K562 (cell line): ENCODE data around the gene IPP. TPM values are rescaled to one million over a fixed set of nuclear protein-coding genes. Genes with fewer than 3 reads are reported as not detected.

Experiments
- ARID4B ChIP-seq: sonication (generic); formaldehyde crosslinking; IDR thresholded peaks from 2 replicates; pipeline ENCODE4 v1.8.0; 2022; ENCODE audit warnings: mild to moderate bottlenecking, missing genetic modification reagents
- ATF4 ChIP-seq: fragments of 450-650 bp; formaldehyde crosslinking; IDR thresholded peaks from 2 replicates; pipeline ENCODE4 v1.4.0; 2022; ENCODE audit warnings: mild to moderate bottlenecking, moderate library complexity
- CREB1 ChIP-seq, 2 experiments: sonication (generic) in 1 of 2; formaldehyde crosslinking in 1 of 2; IDR thresholded peaks; 2 replicates each; pipeline versions ENCODE4 v1.6.1 to v1.8.0; 2012 to 2022; ENCODE audit warnings: inconsistent platforms in 1 of 2, mild to moderate bottlenecking in 1 of 2, missing genetic modification reagents in 1 of 2, moderate library complexity in 1 of 2
- HIVEP1 ChIP-seq: fragments of 250-450 bp; sonication (Bioruptor Pico); IDR thresholded peaks from 2 replicates; pipeline ENCODE4 v1.4.0; 2020; ENCODE audit warnings: mild to moderate bottlenecking
- HOMEZ ChIP-seq: fragments of 250-450 bp; sonication (Bioruptor Pico); IDR thresholded peaks from 2 replicates; pipeline ENCODE4 v1.4.0; 2020; ENCODE audit warnings: mild to moderate bottlenecking, moderate library complexity
- HSF4 ChIP-seq: fragments of 250-450 bp; sonication (Bioruptor Pico); IDR thresholded peaks from 2 replicates; pipeline ENCODE4 v2.1.2; 2022; ENCODE audit warnings: mild to moderate bottlenecking, moderate library complexity, borderline replicate concordance
- KAT7 ChIP-seq: sonication (generic); formaldehyde crosslinking; IDR thresholded peaks from 2 replicates; pipeline ENCODE4 v1.8.0; 2022; ENCODE audit warnings: missing genetic modification reagents, mild to moderate bottlenecking, borderline replicate concordance
- MYBL2 ChIP-seq, 2 experiments: fragments of 450-650 bp in 1 of 2; sonication (generic) in 1 of 2; formaldehyde crosslinking in 1 of 2; IDR thresholded peaks; 2 replicates each; pipeline versions ENCODE4 v1.6.1 to v1.8.1; 2017 to 2022; ENCODE audit warnings: borderline replicate concordance in 1 of 2, inconsistent platforms in 1 of 2, low read depth in 1 of 2, mild to moderate bottlenecking in 1 of 2, missing genetic modification reagents in 1 of 2, moderate library complexity in 1 of 2
- PRPF4 ChIP-seq: fragments of 200-400 bp; formaldehyde crosslinking; IDR thresholded peaks from one replicate; pipeline ENCODE4 v1.6.1; 2017; ENCODE audit warnings: low read length, low read depth, mild to moderate bottlenecking; ENCODE audit not compliant: insufficient read depth, poor library complexity, severe bottlenecking
- ZBTB17 ChIP-seq: fragments of 450-650 bp; formaldehyde crosslinking; IDR thresholded peaks from 2 replicates; pipeline ENCODE4 v1.4.0; 2020; ENCODE audit warnings: mild to moderate bottlenecking
- ZNF12 ChIP-seq: sonication (generic); formaldehyde crosslinking; IDR thresholded peaks from 2 replicates; pipeline ENCODE4 v1.4.0; 2020; ENCODE audit warnings: mild to moderate bottlenecking, missing genetic modification reagents
- ZNF445 ChIP-seq: fragments of 250-450 bp; sonication (Bioruptor Pico); IDR thresholded peaks from 2 replicates; pipeline ENCODE4 v1.4.0; 2020; ENCODE audit warnings: low read depth, mild to moderate bottlenecking, moderate library complexity
- ZNF76 ChIP-seq: fragments of 250-450 bp; sonication (Bioruptor Pico); IDR thresholded peaks from 2 replicates; pipeline ENCODE4 v1.4.0; 2020; ENCODE audit warnings: mild to moderate bottlenecking, moderate library complexity, borderline replicate concordance
- ZSCAN32 ChIP-seq: fragments of 450-650 bp; formaldehyde crosslinking; IDR thresholded peaks from 2 replicates; pipeline ENCODE4 v1.4.0; 2020; ENCODE audit warnings: mild to moderate bottlenecking, moderate library complexity
- polyA plus RNA-seq, 8 experiments: library from polyadenylated mRNA; depleted of rRNA in 4 of 8; stranded (reverse) in 5 of 8; unstranded in 3 of 8; fragments of >200 nt; fragmentation: Nextera tagmentation in 2 of 8; fragmentation: Illumina TruSeq in 1 of 8; extraction: Ambion mirVana in 2 of 8; extraction: Trizol in 1 of 8; gene quantifications; 2 replicates each; pipeline versions ENCODE4 v1.2.1 to v1.2.3, GENCODE V29; 2011 to 2014; ENCODE audit warnings: inconsistent platforms in 1 of 8, missing spikeins in 1 of 8
- total RNA-seq, 7 experiments: library from RNA; depleted of rRNA in 6 of 7; stranded (reverse); fragments of >200 nt in 6 of 7; fragmentation: Illumina TruSeq in 2 of 7; extraction: Trizol in 2 of 7; gene quantifications; 2 replicates each; pipeline versions ENCODE4 v1.2.1 to v1.2.3, GENCODE V29; 2011 to 2021; ENCODE audit warnings: low replicate concordance in 1 of 7
- TF ChIP-seq, protein P1 (sequence below): sonication (generic); formaldehyde crosslinking; IDR thresholded peaks from 2 replicates; pipeline ENCODE4 v1.8.0; 2022; ENCODE audit warnings: missing genetic modification reagents, mild to moderate bottlenecking, moderate library complexity, borderline replicate concordance

The IPP gene
- total and polyA plus RNA-seq, 9 of the 15 experiments (the other 6 are each of a cell fraction or from before 2014, with no cell fraction given) = 6.9 to 15.1 (median 9.7) TPM

GRCh38 chr1:45687754-45688740 is 62.4 kb downstream of the IPP start, which contains the start of gene TMEM69 (continued):
- TF ChIP-seq ZNF445 (no peak), ZSCAN32 (CRISPR knock-in tag) (no peak), CREB1 (IDR thresholded peaks at IDR 0.05) (no peak), CREB1 (CRISPR knock-in tag; IDR thresholded peaks at IDR 0.05) (no peak), PRPF4 (no peak), ATF4 (CRISPR knock-in tag) (0 out of 2 replicates have a peak, but pooled peaks have one; percentile 44), MYBL2 (IDR thresholded peaks at IDR 0.05; ENCODE audit: low read depth) (0 out of 2 replicates have a peak, but pooled peaks have one; percentile 46), MYBL2 (CRISPR knock-in tag; IDR thresholded peaks at IDR 0.05; ENCODE audit: borderline replicate concordance) (no peak), ARID4B (CRISPR knock-in tag) (peak; percentile 65; the same call in 1 of the 2 replicates), ZBTB17 (CRISPR knock-in tag) (no peak; the same call in 1 of the 2 replicates), HIVEP1 (CRISPR knock-in tag) (0 out of 2 replicates have a peak, but pooled peaks have one; percentile 51), ZNF12 (CRISPR knock-in tag) (peak; percentile 73), HOMEZ (no peak), ZNF76 (CRISPR knock-in tag) (0 out of 2 replicates have a peak, but pooled peaks have one; percentile 46), HSF4 (CRISPR knock-in tag) (0 out of 2 replicates have a peak, but pooled peaks have one; percentile 42), KAT7 (CRISPR knock-in tag) (peak; percentile 4; the same call in 1 of the 2 replicates)
- TF ChIP-seq, protein P1, sequence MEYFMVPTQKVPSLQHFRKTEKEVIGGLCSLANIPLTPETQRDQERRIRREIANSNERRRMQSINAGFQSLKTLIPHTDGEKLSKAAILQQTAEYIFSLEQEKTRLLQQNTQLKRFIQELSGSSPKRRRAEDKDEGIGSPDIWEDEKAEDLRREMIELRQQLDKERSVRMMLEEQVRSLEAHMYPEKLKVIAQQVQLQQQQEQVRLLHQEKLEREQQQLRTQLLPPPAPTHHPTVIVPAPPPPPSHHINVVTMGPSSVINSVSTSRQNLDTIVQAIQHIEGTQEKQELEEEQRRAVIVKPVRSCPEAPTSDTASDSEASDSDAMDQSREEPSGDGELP (CRISPR knock-in tag) = peak; percentile 54; the same call in 1 of the 2 replicates
